GM19324 (cell line): ENCODE data around the gene DNMT3B.
"Not testable (repeated sequence)": the region's sequence is repeated elsewhere in the genome, so short reads cannot be mapped to it uniquely, and the experiment has no call there.

Experiments
- ATAC-seq: cut with Tn5 transposase; IDR thresholded peaks from one replicate; pipeline ENCODE4 v1.9.1; 2021; ENCODE audit warnings: mild to moderate bottlenecking, moderate library complexity; ENCODE audit not compliant: unreplicated experiment, low FRiP score

The DNMT3B gene

GRCh38 chr20:32789896-32790750 lies 27.9 kb downstream of the DNMT3B start:
- no peak for ATAC-seq

- ATAC-seq, result no peak
Measured at GRCh38 chr20:32790751-32791057, 28.5 kb downstream of the DNMT3B start.

GRCh38 chr20:32792316-32792715 lies 30.1 kb downstream of the DNMT3B start:
- no peak for ATAC-seq

- ATAC-seq, result no peak
Measured at GRCh38 chr20:32792731-32793458, 30.7 kb downstream of the DNMT3B start.

GRCh38 chr20:32796383-32796948 lies 34.3 kb downstream of the DNMT3B start:
- no peak for ATAC-seq

GRCh38 chr20:32796981-32797451 lies 34.8 kb downstream of the DNMT3B start:
- no peak for ATAC-seq

- not testable (repeated sequence) for ATAC-seq
Measured at GRCh38 chr20:32797571-32797970, 35.4 kb downstream of the DNMT3B start.

GRCh38 chr20:32798046-32798981 lies 36.1 kb downstream of the DNMT3B start:
- no peak for ATAC-seq

GRCh38 chr20:32803092-32803491 lies 40.9 kb downstream of the DNMT3B start:
- ATAC-seq, result no peak

GRCh38 chr20:32804022-32804715 lies 42.0 kb downstream of the DNMT3B start:
- ATAC-seq, result no peak

GRCh38 chr20:32804817-32805216 lies 42.6 kb downstream of the DNMT3B start:
- no peak for ATAC-seq

GRCh38 chr20:32805721-32806120 lies 43.5 kb downstream of the DNMT3B start:
- no peak for ATAC-seq

GRCh38 chr20:32806356-32806755 lies 44.2 kb downstream of the DNMT3B start:
- ATAC-seq, result no peak

GRCh38 chr20:32807706-32808105 lies 45.5 kb downstream of the DNMT3B start:
- no peak for ATAC-seq

GRCh38 chr20:32808438-32808837 lies 46.3 kb downstream of the DNMT3B start:
- no peak for ATAC-seq

- ATAC-seq, result no peak
Measured at GRCh38 chr20:32809907-32810306, 47.7 kb downstream of the DNMT3B start.

- no peak for ATAC-seq
Measured at GRCh38 chr20:32810941-32811340, 48.8 kb downstream of the DNMT3B start.

GRCh38 chr20:32811886-32812285 lies 49.7 kb downstream of the DNMT3B start:
- no peak for ATAC-seq

GRCh38 chr20:32819992-32820697 lies 58.0 kb downstream of the DNMT3B start:
- ATAC-seq, result peak; percentile 75
